ENCODE data around the gene PRND.
A peak's percentile ranks its signal among the peaks of the same experiment; 100 is the strongest.
"Not testable (repeated sequence)": the region's sequence is repeated elsewhere in the genome, so short reads cannot be mapped to it uniquely, and the experiment has no call there.

Gene PRND

GRCh38 chr20:4709261-4710105, 12.2 kb upstream of the PRND start:
- no peak for DNase-seq

- no peak for DNase-seq
Observed at GRCh38 chr20:4710106-4710475, 11.6 kb upstream of the PRND start.

GRCh38 chr20:4711511-4711910, 10.2 kb upstream of the PRND start:
- no peak for DNase-seq

- DNase-seq = no peak
Observed at GRCh38 chr20:4713401-4713800, 8.3 kb upstream of the PRND start.

- no peak for DNase-seq
Observed at GRCh38 chr20:4714818-4715217, 6.9 kb upstream of the PRND start.

GRCh38 chr20:4717816-4718570, 3.7 kb upstream of the PRND start:
- DNase-seq = no peak

- DNase-seq = no peak
Observed at GRCh38 chr20:4719190-4719589, 2.5 kb upstream of the PRND start.

- peak; percentile 2 for DNase-seq
Observed at GRCh38 chr20:4720041-4720976, 1.4 kb upstream of the PRND start.

GRCh38 chr20:4720977-4721349, 746 bp upstream of the PRND start:
- DNase-seq = no peak

GRCh38 chr20:4722571-4722970, 862 bp downstream of the PRND start:
- DNase-seq = no peak

GRCh38 chr20:4722993-4723392, 1.3 kb downstream of the PRND start:
- no peak for DNase-seq

GRCh38 chr20:4723553-4723952, 1.8 kb downstream of the PRND start:
- not testable (repeated sequence) for DNase-seq

- DNase-seq = no peak
Observed at GRCh38 chr20:4724459-4725262, 3.0 kb downstream of the PRND start.

GRCh38 chr20:4725263-4725550, 3.5 kb downstream of the PRND start:
- no peak for DNase-seq

GRCh38 chr20:4726710-4727397, 5.1 kb downstream of the PRND start:
- no peak for DNase-seq

- no peak for DNase-seq
Observed at GRCh38 chr20:4728120-4728760, 6.5 kb downstream of the PRND start.

- no peak for DNase-seq
Observed at GRCh38 chr20:4729265-4729664, 7.6 kb downstream of the PRND start.

- no peak for DNase-seq
Observed at GRCh38 chr20:4730780-4731179, 9.1 kb downstream of the PRND start.

GRCh38 chr20:4736875-4737274, 15.2 kb downstream of the PRND start:
- DNase-seq = no peak

- DNase-seq = no peak
Observed at GRCh38 chr20:4737857-4738627, 16.3 kb downstream of the PRND start.

All from DMS79 (cell line).